Thoracic aorta (tissue), 2 donors: ENCODE results near the gene AMHR2. TPM values are rescaled to one million over a fixed set of nuclear protein-coding genes. Genes with fewer than 3 reads are reported as not detected.
"Not testable (repeated sequence)": the region's sequence is repeated elsewhere in the genome, so short reads cannot be mapped to it uniquely, and the experiment has no call there.

ENCODE experiments used
- ATAC-seq: fragments of 150-250 bp; one replicate; pipeline ENCODE4 v1.8.0; 2017; ENCODE audit warnings: low read depth; ENCODE audit not compliant: insufficient number of reproducible peaks, low FRiP score
- DNase-seq: peaks from one replicate; pipeline ENCODE4 v3.0.0-alpha.2; 2020; ENCODE audit warnings: low spot score
- H3K27ac ChIP-seq, 2 donors: fragments of 200-600 bp; sonication (generic); 1 replicate in 1 of 2; 2 replicates in 1 of 2; pipeline ENCODE4 v1.5.1; 2016; ENCODE audit warnings: mild to moderate bottlenecking in 2 of 2, moderate library complexity in 2 of 2
- H3K27me3 ChIP-seq: fragments of 200-600 bp; sonication (generic); replicated peaks from 2 replicates; pipeline ENCODE4 v1.6.0; 2016; ENCODE audit warnings: mild to moderate bottlenecking; ENCODE audit not compliant: insufficient read depth
- H3K36me3 ChIP-seq: fragments of 200-600 bp; sonication (generic); one replicate; pipeline ENCODE4 v1.5.1; 2016
- H3K4me1 ChIP-seq, 2 donors: fragments of 200-600 bp; sonication (generic); 1 replicate in 1 of 2; 2 replicates in 1 of 2; pipeline versions ENCODE4 v1.5.1 to v1.6.0; 2016; ENCODE audit warnings: low read depth in 2 of 2, mild to moderate bottlenecking in 1 of 2; ENCODE audit not compliant: control insufficient read depth in 1 of 2
- H3K4me3 ChIP-seq: fragments of 200-600 bp; sonication (generic); 2 replicates; pipeline ENCODE4 v1.5.1; 2016; ENCODE audit warnings: mild to moderate bottlenecking
- H3K9me3 ChIP-seq: fragments of 200-600 bp; sonication (generic); 2 replicates; pipeline ENCODE4 v1.5.1; 2016
- total RNA-seq, 2 donors: library from RNA; depleted of rRNA; stranded (reverse); fragments of >200 nt; gene quantifications; one replicate each; pipeline versions ENCODE4 v1.1.0 to v1.2.3, GENCODE V29; 2016
- TF ChIP-seq, protein P1 (sequence below): fragments of 200-600 bp; sonication (generic); IDR thresholded peaks from one replicate; pipeline ENCODE4 v1.5.1; 2019; ENCODE audit warnings: antibody characterized with exemption

The AMHR2 gene
- total RNA-seq, 2 donors from 2014 or later = 0.27 TPM; not detected in 1

DNA sequence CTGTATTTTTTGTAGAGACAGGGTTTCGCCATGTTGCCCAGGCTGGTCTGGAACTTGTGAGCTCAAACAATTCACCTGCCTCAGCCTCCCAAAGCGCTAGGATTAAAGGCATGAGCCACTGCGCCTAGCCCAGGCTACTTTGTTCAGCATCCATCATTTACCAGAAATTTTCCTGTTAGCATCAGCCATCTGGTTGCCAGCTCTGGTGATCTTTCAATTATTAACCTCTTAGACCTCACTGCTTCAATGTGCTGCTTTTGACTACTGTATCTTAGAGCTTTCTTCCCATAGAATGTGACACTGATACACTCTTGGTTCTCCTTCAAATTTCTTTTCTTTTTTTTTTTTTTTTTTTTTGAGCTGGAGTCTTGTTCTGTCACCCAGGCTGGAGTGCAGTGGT, 5.4 kb upstream of the AMHR2 start:
- Histone ChIP-seq H3K27ac (no peak overlapping the region), H3K4me1 (peaks cover 0 to 15% of the 10 kb centered on the region in 2 donors), H3K36me3 (no peaks in the 10 kb centered on the region), H3K27me3 (no peaks in the 10 kb centered on the region), H3K4me3 (no peak overlapping the region), H3K9me3 (no peaks in the 10 kb centered on the region)
- ATAC-seq (no peak), DNase-seq (no peak)
- TF ChIP-seq, protein P1, sequence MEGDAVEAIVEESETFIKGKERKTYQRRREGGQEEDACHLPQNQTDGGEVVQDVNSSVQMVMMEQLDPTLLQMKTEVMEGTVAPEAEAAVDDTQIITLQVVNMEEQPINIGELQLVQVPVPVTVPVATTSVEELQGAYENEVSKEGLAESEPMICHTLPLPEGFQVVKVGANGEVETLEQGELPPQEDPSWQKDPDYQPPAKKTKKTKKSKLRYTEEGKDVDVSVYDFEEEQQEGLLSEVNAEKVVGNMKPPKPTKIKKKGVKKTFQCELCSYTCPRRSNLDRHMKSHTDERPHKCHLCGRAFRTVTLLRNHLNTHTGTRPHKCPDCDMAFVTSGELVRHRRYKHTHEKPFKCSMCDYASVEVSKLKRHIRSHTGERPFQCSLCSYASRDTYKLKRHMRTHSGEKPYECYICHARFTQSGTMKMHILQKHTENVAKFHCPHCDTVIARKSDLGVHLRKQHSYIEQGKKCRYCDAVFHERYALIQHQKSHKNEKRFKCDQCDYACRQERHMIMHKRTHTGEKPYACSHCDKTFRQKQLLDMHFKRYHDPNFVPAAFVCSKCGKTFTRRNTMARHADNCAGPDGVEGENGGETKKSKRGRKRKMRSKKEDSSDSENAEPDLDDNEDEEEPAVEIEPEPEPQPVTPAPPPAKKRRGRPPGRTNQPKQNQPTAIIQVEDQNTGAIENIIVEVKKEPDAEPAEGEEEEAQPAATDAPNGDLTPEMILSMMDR = no peak

DNA sequence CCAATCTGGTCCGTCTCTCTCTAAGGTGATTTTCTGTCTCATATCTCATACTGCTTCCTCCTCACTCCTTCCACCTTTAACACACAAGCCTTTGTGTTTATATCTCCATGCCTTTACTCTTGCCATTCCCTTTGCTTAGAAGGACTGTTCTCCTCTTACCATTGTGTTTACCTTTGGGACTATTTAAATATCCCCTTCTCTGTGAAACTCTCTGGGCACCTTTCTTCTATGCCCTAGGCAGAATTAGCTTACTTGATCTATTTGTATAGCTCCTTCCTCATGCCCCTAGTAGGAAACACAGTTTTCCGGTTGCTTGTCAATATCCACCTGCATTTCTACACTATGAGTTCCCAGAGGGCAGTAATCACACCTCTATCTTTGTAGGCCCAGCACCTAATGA, 3.9 kb upstream of the AMHR2 start:
- DNase-seq (no peak), ATAC-seq (no peak)

GRCh38 chr12:53422247-53422646, 1.4 kb upstream of the AMHR2 start:
- not testable (repeated sequence) for H3K36me3 ChIP-seq, H3K27ac ChIP-seq, ATAC-seq, H3K4me3 ChIP-seq, DNase-seq, H3K9me3 ChIP-seq, H3K27me3 ChIP-seq, H3K4me1 ChIP-seq

More for the DNA sequence above, 3.9 kb upstream of the AMHR2 start:
- H3K27me3 ChIP-seq = no peaks in the 10 kb centered on the region
- peaks cover 0 to 15% of the 10 kb centered on the region in 2 donors for H3K4me1 ChIP-seq
- H3K36me3 ChIP-seq = no peaks in the 10 kb centered on the region
- H3K27ac ChIP-seq = no peak overlapping the region
- TF ChIP-seq, protein P1 = no peak
- H3K9me3 ChIP-seq = no peaks in the 10 kb centered on the region
- no peak overlapping the region for H3K4me3 ChIP-seq

DNA sequence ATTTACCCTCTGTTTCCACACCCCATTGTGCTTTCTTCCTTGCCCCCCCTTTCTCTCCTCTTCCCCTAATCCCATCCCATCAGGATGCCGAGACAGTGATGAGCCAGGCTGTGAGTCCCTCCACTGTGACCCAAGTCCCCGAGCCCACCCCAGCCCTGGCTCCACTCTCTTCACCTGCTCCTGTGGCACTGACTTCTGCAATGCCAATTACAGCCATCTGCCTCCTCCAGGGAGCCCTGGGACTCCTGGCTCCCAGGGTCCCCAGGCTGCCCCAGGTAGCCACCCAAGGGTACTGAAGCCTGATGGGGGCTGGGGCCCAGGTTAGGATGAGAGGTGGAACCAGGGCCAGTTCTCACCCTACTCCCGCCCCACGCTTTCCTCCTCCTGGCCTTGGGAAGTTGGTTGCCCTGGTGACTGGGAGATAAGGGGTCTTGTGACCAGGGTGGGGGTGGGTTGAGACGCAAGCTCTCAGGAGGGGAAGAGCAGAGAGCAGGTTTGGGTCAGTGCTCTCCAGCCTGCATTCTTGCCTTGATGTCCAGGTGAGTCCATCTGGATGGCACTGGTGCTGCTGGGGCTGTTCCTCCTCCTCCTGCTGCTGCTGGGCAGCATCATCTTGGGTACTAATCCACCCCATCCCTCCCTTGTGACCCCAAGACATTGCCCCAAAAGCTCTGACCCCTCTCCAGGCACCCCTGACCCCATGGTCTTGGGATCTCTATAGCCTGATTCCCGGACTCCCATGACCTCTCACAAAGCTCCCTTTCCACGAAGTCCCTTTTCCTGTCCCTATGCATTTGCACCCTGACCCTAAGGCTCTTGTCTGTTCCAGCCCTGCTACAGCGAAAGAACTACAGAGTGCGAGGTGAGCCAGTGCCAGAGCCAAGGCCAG, 1.2 kb downstream of the AMHR2 start:
- Histone ChIP-seq H3K27ac (no peak overlapping the region), H3K9me3 (no peaks in the 10 kb centered on the region), H3K36me3 (no peaks in the 10 kb centered on the region), H3K4me1 (peaks cover 0 to 5% of the 10 kb centered on the region in 2 donors), H3K4me3 (no peak overlapping the region), H3K27me3 (no peaks in the 10 kb centered on the region)
- TF ChIP-seq, protein P1 = no peak
- DNase-seq (no peak), ATAC-seq (no peak)

DNA sequence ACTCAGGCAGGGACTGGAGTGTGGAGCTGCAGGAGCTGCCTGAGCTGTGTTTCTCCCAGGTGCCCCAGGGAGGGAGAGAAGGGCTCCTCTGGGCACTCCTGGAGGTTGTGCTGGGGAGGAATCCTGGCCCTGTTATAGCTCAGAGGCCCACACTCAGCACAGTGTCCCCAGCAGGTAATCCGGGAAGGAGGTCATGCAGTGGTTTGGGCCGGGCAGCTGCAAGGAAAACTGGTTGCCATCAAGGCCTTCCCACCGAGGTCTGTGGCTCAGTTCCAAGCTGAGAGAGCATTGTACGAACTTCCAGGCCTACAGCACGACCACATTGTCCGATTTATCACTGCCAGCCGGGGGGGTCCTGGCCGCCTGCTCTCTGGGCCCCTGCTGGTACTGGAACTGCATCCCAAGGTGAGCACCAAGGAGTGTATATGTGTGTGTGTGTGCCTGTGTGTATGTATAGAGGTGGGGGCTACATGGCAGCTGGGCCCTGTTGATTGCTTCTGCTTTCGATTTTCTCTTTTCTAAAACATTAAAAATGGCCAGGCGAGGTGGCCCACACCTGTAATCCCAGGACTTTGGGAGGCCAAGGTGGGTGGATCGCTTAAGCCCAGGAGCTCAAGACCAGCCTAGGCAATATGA, 2.0 kb downstream of the AMHR2 start:
- H3K4me3 ChIP-seq = no peak overlapping the region
- H3K27ac ChIP-seq = no peak overlapping the region

More for the DNA sequence above, 2.0 kb downstream of the AMHR2 start:
- TF ChIP-seq, protein P1 = no peak
- H3K4me1 ChIP-seq = peaks cover 0 to 5% of the 10 kb centered on the region in 2 donors
- H3K27me3 ChIP-seq = no peaks in the 10 kb centered on the region
- ATAC-seq (no peak), DNase-seq (no peak)
- H3K9me3 ChIP-seq = no peaks in the 10 kb centered on the region
- no peaks in the 10 kb centered on the region for H3K36me3 ChIP-seq
